Middle frontal gyrus (tissue), 1 donor: ENCODE data around the gene CCR8.
"Not testable (repeated sequence)": the region's sequence is repeated elsewhere in the genome, so short reads cannot be mapped to it uniquely, and the experiment has no call there.

Experiments
- DNase-seq: peaks from one replicate; pipeline ENCODE4 v3.0.0-alpha.2; 2015; ENCODE audit warnings: low spot score; ENCODE audit errors: extremely low spot score

CCR8 gene

GRCh38 chr3:39315420-39315819, 14.1 kb upstream of the CCR8 start:
- no peak for DNase-seq

- no peak for DNase-seq
Observed at GRCh38 chr3:39317571-39318169, 11.8 kb upstream of the CCR8 start.

GRCh38 chr3:39318301-39318700, 11.2 kb upstream of the CCR8 start:
- DNase-seq: no peak

GRCh38 chr3:39319249-39319648, 10.3 kb upstream of the CCR8 start:
- DNase-seq: no peak

GRCh38 chr3:39321574-39321983, 7.9 kb upstream of the CCR8 start:
- DNase-seq: not testable (repeated sequence)

GRCh38 chr3:39322209-39322715, 7.2 kb upstream of the CCR8 start:
- DNase-seq: not testable (repeated sequence)

- DNase-seq: no peak
Observed at GRCh38 chr3:39322936-39323335, 6.6 kb upstream of the CCR8 start.

- no peak for DNase-seq
Observed at GRCh38 chr3:39323494-39323893, 6.0 kb upstream of the CCR8 start.

- DNase-seq: no peak
Observed at GRCh38 chr3:39325236-39325635, 4.3 kb upstream of the CCR8 start.

GRCh38 chr3:39327053-39327745, 2.3 kb upstream of the CCR8 start:
- no peak for DNase-seq

- no peak for DNase-seq
Observed at GRCh38 chr3:39327746-39328349, 1.7 kb upstream of the CCR8 start.

- no peak for DNase-seq
Observed at GRCh38 chr3:39330824-39331223, 1.3 kb downstream of the CCR8 start.

- no peak for DNase-seq
Observed at GRCh38 chr3:39332525-39332924, 3.0 kb downstream of the CCR8 start.

GRCh38 chr3:39333607-39334006, 4.1 kb downstream of the CCR8 start:
- no peak for DNase-seq

GRCh38 chr3:39334205-39334604, 4.7 kb downstream of the CCR8 start:
- DNase-seq: no peak

GRCh38 chr3:39338201-39338600, 8.7 kb downstream of the CCR8 start:
- no peak for DNase-seq

- no peak for DNase-seq
Observed at GRCh38 chr3:39339086-39339485, 9.6 kb downstream of the CCR8 start.

GRCh38 chr3:39343076-39343717, 13.7 kb downstream of the CCR8 start:
- DNase-seq: no peak

GRCh38 chr3:39343760-39344159, 14.3 kb downstream of the CCR8 start:
- DNase-seq: no peak

- DNase-seq: no peak
Observed at GRCh38 chr3:39344746-39345344, 15.3 kb downstream of the CCR8 start.

- no peak for DNase-seq
Observed at GRCh38 chr3:39346785-39347585, 17.5 kb downstream of the CCR8 start.
